Stimulated activated CD4-positive, alpha-beta T cell treated with anti-CD3 and anti-CD28 coated beads, TNF-alpha, amount 100 ng/mL, for 1 hour (primary cell): ENCODE data around the gene NRF1.

Experiments
- DNase-seq, 3 donors: peaks; one replicate each; pipeline ENCODE4 v3.0.0-alpha.2; 2020; ENCODE audit warnings: low read depth in 3 of 3, low spot score in 1 of 3

NRF1 gene

GRCh38 chr7:129678606-129679005 lies 67.1 kb downstream of the NRF1 start:
- no peak for DNase-seq

- DNase-seq: no peak
Observed at GRCh38 chr7:129680400-129680799, 68.9 kb downstream of the NRF1 start.

GRCh38 chr7:129684777-129685176 lies 73.3 kb downstream of the NRF1 start:
- DNase-seq: no peak

GRCh38 chr7:129686063-129686462 lies 74.5 kb downstream of the NRF1 start:
- no peak for DNase-seq

GRCh38 chr7:129688503-129689222 lies 77.1 kb downstream of the NRF1 start:
- no peak for DNase-seq

GRCh38 chr7:129689995-129690581 lies 78.6 kb downstream of the NRF1 start:
- no peak for DNase-seq

GRCh38 chr7:129690701-129691100 lies 79.2 kb downstream of the NRF1 start:
- no peak for DNase-seq

GRCh38 chr7:129698516-129699418 lies 87.2 kb downstream of the NRF1 start:
- DNase-seq: no peak

GRCh38 chr7:129702316-129702715 lies 90.8 kb downstream of the NRF1 start:
- DNase-seq: no peak

GRCh38 chr7:129702761-129703338 lies 91.3 kb downstream of the NRF1 start:
- no peak for DNase-seq

- no peak for DNase-seq
Observed at GRCh38 chr7:129703751-129704150, 92.2 kb downstream of the NRF1 start.

GRCh38 chr7:129707910-129708499 lies 96.5 kb downstream of the NRF1 start:
- no peak for DNase-seq

- DNase-seq: no peak
Observed at GRCh38 chr7:129713544-129713943, 102.0 kb downstream of the NRF1 start.

GRCh38 chr7:129714514-129715063 lies 103.1 kb downstream of the NRF1 start:
- DNase-seq: no peak

GRCh38 chr7:129719980-129720732 lies 108.6 kb downstream of the NRF1 start:
- no peak for DNase-seq

GRCh38 chr7:129721068-129721467 lies 109.5 kb downstream of the NRF1 start:
- no peak for DNase-seq

GRCh38 chr7:129723679-129724078 lies 112.2 kb downstream of the NRF1 start:
- DNase-seq: no peak

- no peak for DNase-seq
Observed at GRCh38 chr7:129724796-129725195, 113.3 kb downstream of the NRF1 start.

- DNase-seq: no peak
Observed at GRCh38 chr7:129728875-129729467, 117.5 kb downstream of the NRF1 start.

- no peak for DNase-seq
Observed at GRCh38 chr7:129729511-129729910, 118.0 kb downstream of the NRF1 start.
